Medulla oblongata (tissue), 1 donor: ENCODE measurements around the gene OBP2B.
"Not testable (repeated sequence)": the region's sequence is repeated elsewhere in the genome, so short reads cannot be mapped to it uniquely, and the experiment has no call there.

Experiments used
- DNase-seq: peaks from one replicate; pipeline ENCODE4 v3.0.0-alpha.2; 2015; ENCODE audit errors: extremely low spot score

The OBP2B gene, protein sequence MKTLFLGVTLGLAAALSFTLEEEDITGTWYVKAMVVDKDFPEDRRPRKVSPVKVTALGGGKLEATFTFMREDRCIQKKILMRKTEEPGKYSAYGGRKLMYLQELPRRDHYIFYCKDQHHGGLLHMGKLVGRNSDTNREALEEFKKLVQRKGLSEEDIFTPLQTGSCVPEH

GRCh38 chr9:133208880-133209300 lies at the start of gene OBP2B:
Gene OBP2B, minus strand, starts transcription at chr9:133209250. Its CDS starts 51 bp downstream, at chr9:133209199.
- DNase-seq = not testable (repeated sequence)

DNA sequence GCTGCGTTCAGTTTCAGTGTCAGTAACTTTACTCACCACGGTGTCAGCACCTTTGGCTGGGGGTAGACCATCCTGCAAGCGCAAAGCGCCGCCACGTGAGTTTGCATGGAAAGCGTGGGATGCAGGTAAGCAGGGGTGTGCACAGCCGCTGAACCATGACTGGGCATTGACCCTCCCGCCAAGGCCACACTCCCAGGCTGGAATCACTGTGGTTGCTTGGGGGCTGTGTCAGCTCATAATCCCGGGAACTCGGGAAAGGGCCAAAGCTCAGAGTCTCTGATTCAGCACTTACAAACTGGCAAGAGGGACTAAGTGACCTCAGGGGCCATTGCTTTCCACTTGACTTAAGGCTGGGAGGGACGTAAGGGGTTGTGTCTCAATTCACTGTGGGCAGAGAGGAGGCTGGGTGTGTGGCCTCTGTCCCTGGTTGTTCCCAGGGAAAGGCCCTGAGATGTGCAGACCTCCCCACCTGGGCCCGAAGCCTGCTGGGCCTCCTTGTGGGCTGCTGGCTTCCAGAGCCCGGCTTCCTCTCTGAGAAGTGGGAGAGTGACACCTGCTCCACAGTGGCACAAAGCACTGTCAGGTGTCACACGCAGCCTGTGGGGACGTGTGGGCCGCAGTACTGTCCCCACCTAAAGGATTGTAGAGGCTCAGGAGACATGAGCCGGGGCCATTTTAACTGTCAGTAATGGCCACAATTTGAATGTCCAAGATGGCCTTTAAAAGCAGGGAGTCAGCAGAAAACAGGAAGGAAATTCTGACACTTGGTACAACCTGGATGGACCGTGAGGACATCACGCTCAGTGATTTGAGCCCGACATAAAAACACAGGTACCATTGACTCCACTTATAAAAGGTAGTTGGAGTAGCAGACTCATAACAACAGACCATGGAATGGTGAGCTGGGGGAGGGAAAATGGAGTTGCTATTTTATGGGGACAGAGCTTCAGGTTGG lies 49.3 kb upstream of the OBP2B start:
- no peak for DNase-seq

- no peak for DNase-seq
Measured at GRCh38 chr9:133257465-133257956, 48.5 kb upstream of the OBP2B start.

GRCh38 chr9:133256686-133257091 lies 47.6 kb upstream of the OBP2B start:
- no peak for DNase-seq

DNA sequence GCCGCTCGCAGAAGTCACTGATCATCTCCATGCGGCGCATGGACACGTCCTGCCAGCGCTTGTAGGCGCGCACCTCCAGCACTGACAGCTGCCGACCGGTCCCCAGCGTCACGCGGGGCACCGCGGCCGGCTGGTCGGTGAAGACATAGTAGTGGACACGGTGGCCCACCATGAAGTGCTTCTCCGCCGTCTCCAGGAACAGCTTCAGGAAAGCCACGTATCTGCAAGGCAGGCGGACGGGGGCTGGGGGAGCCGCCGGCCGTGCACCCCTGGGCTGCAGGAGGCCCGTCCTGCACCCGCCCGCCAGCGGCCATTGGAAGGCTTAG lies 47.0 kb upstream of the OBP2B start:
- DNase-seq = no peak

- DNase-seq = no peak
Measured at GRCh38 chr9:133255371-133256135, 46.5 kb upstream of the OBP2B start.

DNA sequence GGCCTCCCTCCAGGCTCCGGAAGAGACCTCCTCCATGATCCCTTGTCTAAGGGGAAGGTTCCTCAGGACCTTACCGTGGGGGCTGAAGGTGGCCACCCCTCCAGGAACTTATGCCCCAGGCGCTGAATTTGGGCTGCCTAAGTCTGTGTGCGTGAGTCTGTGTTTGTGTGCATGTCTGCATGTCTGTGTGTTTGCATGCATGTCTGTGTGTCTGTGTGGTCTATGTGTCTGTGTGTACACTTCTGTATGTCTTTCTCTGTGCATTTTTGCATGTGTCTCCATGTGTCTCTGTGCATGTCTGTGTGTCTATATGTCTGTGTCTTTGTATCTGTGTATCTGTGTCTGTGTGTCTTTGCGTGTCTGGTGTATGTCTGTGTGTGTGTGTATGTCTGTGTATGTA lies 45.4 kb upstream of the OBP2B start:
- no peak for DNase-seq

GRCh38 chr9:133253268-133253667 lies 44.2 kb upstream of the OBP2B start:
- DNase-seq = no peak

DNA sequence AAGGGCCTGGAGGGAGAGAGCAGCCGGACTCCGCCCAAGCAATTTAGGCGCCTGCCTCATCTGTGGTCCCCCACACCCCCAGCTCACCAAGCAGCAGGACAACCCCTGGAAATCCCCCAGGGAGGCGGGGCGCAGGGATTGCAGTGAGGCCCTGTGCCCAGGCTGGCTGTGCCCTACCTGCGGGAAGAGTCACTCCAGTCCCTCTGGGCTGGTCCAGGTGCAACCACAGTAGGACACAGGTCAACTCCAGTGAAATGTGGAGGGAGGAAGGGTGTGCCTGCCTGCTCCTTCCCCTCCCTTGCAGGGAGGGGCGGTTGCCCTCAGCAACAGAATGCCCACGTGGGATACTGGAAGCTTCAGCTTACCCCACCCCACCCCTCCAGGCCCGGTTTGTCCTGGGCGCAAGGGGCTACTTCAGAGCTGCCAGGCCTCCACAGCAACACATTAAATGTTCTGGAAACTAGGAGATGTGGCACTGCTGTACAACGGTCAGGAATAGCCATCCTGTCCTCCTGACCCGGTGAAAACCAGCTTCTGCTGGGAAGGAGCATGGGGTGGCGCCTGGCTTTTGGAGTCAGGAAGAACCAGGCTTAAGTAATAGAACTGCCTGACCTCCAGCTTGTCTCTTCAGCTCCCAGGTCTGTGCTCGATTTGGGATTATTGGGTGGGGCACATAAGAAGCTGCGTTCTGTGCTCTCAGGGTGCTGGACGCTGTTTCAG lies 43.4 kb upstream of the OBP2B start:
- no peak for DNase-seq

DNA sequence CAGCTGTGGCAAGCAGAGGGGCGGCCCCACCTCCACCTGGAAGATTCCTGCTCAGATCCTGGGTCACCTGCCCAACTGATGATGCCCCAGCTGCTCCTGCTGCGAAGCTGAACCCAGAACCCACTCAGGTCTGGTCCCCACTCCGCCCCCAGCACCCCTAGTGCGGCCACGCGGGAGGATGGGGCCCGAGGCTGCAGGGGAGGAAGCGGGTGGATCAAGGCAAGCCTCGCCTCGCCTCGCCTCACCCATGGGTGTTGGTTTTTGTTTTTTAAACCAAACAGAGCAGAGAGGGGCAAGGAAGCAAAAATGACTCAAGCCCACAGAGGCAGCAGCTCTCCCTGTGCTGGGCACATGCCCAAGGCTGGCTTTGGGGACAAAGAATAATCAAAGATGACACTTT lies 42.7 kb upstream of the OBP2B start:
- no peak for DNase-seq

GRCh38 chr9:133251221-133251620 lies 42.2 kb upstream of the OBP2B start:
- not testable (repeated sequence) for DNase-seq

- DNase-seq = no peak
Measured at GRCh38 chr9:133250741-133251170, 41.7 kb upstream of the OBP2B start.

DNA sequence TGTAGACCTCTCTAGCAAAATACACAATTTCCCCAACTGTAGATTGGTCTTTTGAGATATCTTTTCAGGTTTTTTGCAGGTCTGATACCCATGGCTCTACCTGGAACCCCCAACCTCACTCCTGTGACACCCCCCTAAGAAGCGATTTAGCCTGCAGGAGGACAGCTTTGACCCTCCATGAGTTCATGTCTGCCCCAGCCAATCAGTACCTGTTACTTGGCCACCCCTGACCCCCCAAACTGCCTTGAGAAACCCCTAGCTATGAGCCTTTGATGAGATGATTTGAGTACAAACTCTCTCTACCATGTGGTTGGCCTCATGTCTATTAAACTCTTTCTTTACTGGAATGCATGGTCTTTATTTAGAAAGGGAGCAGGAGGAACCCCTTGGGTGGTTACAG lies 40.3 kb upstream of the OBP2B start:
- no peak for DNase-seq

GRCh38 chr9:133248726-133249295 lies 39.8 kb upstream of the OBP2B start:
- DNase-seq = no peak

- no peak for DNase-seq
Measured at GRCh38 chr9:133247632-133248031, 38.6 kb upstream of the OBP2B start.

GRCh38 chr9:133246991-133247390 lies 37.9 kb upstream of the OBP2B start:
- no peak for DNase-seq

- no peak for DNase-seq
Measured at GRCh38 chr9:133246562-133246961, 37.5 kb upstream of the OBP2B start.

DNA sequence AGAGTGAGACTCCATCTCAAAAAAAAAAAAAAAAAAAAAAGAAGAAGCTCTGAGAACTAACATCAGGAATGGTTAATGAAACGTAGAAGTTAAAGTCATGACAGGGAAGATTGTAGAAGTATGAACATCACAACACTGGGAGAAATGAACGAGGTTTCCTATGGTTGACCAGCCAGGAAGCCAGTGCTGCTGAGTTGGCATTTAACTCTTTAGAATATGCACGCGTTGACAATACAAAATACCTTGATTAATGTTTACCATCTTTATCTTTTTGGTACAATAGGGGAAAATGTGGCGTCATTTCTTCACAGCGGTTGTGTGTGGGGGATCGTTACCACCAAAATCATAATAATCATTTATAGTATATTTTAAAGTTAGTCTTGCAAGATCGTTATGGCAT lies 33.9 kb upstream of the OBP2B start:
- DNase-seq = no peak

DNA sequence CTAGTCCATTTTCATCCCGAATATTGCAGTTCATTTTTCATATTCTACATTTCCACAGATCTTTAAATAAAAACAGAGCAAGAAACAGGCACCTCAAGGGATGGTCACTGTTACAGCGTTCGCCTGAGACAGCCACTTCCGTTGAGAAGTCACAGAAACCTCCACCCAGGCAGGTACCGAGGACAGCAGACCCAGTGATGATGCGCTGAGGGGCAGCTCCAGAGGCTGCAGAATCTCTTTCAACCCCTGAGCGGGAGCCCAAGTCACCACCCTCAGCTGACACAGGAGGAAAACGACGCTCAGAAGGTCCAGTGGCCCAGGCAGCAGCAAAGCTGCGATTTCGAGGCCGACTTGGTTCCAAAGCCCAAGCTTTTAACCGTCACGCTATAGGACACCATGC lies 33.2 kb upstream of the OBP2B start:
- DNase-seq = no peak

DNA sequence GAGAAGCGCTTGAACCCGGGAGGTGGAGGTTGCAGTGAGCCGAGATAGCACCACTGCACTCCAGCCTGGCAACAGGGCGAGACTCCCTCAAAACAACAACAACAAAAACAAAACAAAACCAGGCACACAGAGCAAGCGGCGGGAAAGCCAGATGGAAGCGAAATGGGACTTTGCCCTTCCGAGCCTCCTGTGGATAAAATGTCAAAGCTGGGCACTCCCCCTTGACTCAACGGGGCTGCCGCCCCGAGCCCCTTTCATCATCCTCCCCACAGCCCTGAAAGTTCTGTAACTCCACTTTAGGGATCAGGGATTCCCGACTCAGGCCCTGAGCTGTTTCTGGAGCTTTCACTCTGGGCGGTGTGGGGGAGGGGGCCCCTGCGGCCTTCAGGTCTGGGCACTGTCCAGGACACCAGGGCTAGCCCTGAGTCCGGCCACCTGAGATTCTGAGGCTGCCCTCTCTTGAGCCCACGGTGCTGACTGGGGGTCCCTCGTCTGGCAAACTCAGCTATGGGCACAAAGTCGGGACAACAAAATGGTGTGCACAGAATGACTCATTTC lies 30.6 kb upstream of the OBP2B start:
- no peak for DNase-seq
